ENCODE measurements around the gene CRYBG1.

CRYBG1 gene

DNA sequence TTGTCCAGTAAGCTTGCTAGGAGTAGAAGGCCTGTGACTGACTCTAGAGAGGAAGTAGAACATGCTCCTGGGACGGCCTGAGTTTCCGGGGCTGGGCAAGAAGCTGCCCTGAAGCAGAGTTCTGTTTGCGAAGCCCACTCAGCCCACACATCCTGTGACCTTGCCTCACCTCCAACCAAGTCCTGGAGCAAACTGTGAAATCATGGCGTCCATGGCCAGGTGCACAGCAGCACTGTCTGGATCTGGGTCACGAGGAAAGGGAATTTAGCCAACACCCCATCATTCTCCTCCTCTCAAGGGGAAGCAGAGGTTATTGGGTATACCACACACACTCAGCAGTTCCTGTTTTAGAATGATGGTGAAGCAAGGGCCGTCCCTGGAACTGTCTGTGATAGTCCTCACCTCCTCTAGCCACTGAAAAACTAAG, 87.5 kb downstream of the CRYBG1 start:
- DNase-seq: peak; percentile 80
- in situ Hi-C loops (cut with MboI; ENCODE audit: low pct_unique_long_range_greater_than_20kb, low sequenced_read_pairs): loop anchor here (10.0 to 25.0 kb wide), 2 partner anchors 117 to 539 kb away; no protein-coding TSS in a partner anchor

DNA sequence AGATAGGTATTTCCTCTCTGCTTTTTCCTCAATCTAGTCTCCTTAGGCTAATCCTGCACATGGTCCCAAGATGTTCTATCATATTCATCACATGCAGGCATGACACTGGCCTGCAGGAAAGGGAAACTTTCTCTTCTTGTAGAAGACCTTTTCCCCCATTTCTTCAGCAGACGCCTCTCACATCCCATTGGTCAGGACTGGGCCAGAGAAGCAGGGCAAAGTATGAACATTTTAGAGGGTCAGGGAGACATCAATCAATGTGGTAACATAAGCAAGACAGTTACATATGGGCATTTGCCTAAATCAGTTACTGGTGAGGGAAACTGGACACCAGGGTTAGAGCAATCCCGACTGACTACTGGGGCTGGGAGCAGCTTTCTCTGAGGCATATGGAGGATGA, 90.1 kb downstream of the CRYBG1 start:
- in situ Hi-C loops (cut with MboI; ENCODE audit: low pct_unique_long_range_greater_than_20kb, low sequenced_read_pairs): no loop called here
- no peak for DNase-seq

DNA sequence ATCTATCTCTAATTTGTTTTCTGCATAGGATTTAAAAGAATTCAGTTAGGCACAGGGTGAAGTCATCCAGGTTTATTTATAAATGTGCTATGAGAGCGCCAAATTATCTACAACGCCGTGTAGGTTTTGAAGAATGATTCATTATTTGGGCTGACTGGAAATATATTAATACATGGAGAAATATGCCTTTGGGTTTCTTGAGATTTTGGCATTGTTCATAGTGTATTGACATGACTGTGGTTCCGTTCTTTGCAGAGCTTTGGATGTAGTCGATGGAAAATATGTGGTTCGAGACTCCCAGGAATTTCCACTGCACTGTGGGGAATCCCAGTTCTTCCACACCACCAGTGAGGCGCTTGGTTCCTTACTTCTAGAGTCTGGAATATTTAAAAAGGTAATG, 90.9 kb downstream of the CRYBG1 start:
- DNase-seq: no peak
- in situ Hi-C loops (cut with MboI; ENCODE audit: low pct_unique_long_range_greater_than_20kb, low sequenced_read_pairs): no loop called here

DNA sequence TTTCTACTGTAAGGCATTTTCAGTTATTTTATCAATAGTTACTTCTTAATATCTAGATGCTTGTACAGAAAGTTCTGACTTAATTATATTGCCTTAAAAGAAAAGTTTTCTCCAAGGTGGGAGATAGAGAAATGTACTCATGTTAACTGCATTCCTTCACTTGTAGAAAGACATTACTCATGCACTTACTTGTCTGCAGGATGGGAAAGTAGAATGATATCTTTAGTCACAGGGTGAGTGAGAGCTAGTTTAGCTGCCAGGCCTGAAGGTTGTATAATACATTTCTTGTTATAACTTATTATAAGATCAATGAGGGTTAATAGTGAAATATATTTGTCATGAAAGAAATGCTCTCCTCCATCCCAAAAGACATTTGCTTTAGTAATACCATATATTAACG, 92.1 kb downstream of the CRYBG1 start:
- no peak for DNase-seq
- in situ Hi-C loops (cut with MboI; ENCODE audit: low pct_unique_long_range_greater_than_20kb, low sequenced_read_pairs): no loop called here

DNA sequence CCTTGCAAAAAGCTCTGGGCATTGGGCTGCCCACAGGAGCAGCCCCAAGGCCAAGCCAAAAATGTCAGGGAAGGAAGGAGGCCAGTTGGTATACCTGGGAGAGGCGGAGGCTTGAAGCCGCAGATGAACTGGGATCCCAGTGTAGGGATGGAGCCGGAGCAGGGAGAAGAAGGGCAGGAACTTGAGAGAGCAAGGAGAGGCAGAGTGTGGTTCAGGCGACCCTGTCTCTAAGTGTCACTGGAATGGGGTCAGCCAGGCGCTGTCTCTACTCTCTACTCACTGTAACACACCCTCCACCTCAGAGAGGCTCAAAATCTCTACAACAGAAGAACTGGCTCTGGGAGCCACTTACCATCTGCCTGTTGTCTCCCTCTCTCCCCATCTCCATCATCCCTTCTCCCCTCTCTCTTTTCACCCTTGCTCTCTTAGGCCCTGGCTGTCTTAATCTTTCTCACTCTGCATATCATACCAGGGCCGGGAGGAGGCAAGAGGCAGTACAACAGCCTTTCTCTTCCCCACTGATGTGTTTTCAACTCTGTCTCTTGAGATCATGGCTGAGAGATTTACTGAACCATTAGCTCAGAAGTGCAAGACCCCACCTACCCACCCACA, 93.3 kb downstream of the CRYBG1 start:
- in situ Hi-C loops (cut with MboI; ENCODE audit: low pct_unique_long_range_greater_than_20kb, low sequenced_read_pairs): no loop called here
- DNase-seq: no peak

DNA sequence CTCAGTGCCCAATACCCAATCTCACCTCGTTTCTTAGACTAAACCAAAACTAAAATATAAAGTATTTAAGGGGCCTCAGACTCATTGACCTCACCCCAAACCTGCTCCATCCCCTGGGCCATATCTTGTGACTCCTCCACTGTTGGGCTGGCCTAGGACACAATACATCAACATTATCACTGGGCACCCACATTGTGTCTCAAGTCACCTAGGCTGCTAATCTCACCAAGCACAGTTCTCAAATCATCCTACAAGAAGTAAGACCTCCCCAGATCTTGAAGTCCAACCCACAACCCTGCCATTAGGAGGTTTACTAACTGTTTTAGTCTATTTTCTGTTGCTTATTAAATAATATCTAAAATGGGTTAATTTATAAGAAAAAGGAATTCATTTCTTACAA, 96.2 kb downstream of the CRYBG1 start:
- in situ Hi-C loops (cut with MboI; ENCODE audit: low pct_unique_long_range_greater_than_20kb, low sequenced_read_pairs): no loop called here

DNA sequence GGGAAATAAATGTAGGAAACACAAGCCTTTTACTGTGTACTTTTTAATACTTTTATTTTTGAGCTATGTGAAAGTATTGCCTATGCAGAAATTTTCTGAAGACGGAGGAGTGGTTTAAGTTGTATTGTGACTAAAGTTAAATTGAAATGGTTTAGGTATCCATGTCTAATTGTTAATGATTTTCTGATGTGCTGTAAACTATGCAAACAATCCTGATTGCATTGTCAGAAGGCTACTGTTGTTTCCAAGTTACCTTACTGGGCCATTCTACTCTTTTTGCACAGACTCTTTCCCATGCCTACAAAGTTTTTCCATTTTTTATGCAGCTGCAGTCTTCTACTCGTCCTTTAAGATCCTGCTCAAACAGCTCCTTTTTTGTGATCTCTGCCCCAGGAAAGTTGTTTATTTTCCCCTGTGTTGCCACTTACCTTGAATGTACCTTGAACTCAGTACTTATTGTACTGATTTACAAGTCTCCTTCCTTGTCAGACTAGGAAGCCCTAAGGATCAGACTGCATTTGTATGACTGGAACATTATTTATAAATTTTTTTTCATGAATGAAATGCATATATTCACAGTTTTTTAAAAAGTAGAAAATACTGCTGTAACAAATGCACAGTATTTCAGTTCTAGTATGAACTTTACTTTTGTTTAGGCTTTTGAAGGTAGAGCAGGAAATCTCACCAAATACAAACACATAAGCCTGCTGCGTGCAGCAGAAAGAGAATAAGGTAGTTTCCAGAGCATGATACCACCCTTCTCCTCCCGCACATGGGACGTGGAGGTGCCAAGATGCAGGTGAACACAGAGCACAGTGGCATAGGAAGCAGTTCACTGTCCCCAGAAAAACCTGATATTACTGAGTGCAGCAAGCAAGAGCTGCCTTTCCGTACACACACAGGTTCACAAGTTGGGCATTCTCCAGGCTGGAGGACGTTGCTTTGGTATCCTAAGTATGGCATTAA, 97.8 kb downstream of the CRYBG1 start:
- in situ Hi-C loops (cut with MboI; ENCODE audit: low pct_unique_long_range_greater_than_20kb, low sequenced_read_pairs): no loop called here
- no peak for DNase-seq

More for the DNA sequence above, 96.2 kb downstream of the CRYBG1 start:
- no peak for DNase-seq

DNA sequence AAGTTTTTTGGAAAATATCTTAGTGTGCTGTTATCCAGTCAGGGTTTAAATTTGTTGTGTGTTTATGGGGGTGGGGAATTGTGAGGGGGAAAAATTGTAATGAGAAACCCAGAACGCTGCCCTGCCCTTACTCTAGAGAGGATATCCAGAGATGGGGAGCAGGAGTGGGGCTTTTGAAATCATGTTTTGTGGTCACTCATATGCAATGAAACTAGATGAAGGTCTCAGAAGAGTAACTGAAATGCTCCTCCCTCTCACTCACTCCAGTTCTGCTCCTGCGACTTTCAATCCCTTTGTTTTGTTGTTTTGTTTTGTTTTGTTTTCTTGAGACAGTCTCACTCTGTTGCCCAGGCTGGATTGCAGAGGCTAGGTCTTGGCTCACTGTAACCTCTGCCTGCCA, 100.0 kb downstream of the CRYBG1 start:
- DNase-seq: no peak

DNA sequence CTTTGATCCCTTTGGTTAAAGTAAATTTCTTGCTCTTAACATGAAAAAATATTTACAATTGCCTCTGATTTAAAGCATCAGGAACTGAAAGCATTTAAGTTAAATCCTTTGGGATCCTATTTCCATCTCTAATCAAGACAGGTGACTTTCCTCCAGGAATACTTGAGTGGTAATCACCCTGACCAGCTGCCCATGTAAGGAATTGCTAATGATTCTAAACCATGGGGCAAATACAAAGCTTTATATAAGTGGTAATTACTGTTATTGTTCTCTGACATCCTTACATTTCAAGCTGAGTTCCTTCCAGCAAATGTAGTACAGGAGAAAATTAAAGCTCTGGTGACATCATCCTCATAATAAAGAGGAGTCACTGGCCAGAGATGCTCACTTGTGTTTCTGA, 100.6 kb downstream of the CRYBG1 start:
- in situ Hi-C loops (cut with MboI; ENCODE audit: low pct_unique_long_range_greater_than_20kb, low sequenced_read_pairs): no loop called here

More for the DNA sequence above, 100.0 kb downstream of the CRYBG1 start:
- in situ Hi-C loops (cut with MboI; ENCODE audit: low pct_unique_long_range_greater_than_20kb, low sequenced_read_pairs): no loop called here

DNA sequence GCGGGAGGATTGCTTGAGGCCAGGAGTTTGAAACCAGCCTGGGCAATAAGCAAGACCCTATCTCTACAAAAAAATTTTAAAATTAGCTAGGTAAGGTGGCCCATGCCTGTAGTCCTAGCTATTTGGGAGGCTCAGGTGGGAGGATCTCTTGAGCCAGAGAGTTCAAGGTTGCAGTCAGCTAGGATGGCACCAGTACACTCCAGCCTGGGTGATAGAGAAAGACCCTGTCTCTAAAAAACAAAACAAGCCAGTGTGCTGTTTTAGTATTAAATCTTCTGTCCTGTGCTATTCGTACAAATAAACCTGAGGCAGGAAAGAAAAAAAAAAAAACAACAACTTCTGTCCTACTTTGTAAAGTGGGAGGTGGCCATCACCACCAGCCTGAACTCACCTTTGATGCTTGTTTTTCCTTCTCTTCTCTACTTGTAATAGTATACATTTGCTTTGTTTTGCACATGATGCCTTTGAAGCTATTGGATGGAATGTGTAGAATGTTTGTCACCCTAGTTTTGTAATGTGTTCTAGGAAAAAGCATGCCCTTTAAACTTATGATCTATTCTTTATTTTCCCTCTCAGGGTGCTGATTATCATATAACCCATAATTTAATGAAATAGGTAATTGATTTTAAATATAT, 102.5 kb downstream of the CRYBG1 start:
- no peak for DNase-seq
- in situ Hi-C loops (cut with MboI; ENCODE audit: low pct_unique_long_range_greater_than_20kb, low sequenced_read_pairs): no loop called here

More for the DNA sequence above, 100.6 kb downstream of the CRYBG1 start:
- no peak for DNase-seq

DNA sequence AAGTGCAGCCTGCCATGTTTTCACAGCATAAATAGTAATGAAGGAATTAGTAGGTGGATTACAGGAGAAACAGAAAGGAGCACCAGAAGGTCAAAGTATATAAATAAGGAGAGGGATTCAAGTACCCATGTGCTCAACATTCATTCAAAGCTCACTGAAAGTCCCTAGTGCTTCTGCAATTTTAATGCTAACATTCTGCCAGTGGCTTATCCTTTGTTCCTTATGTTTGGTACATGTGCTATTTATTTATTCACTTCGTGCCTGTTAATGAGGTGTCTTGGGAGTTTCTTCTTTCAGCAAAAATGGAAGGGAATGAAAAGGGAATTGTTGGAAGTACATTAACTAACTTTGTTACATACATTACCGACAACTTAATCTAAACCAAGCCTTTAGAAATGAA, 105.7 kb downstream of the CRYBG1 start:
- in situ Hi-C loops (cut with MboI; ENCODE audit: low pct_unique_long_range_greater_than_20kb, low sequenced_read_pairs): no loop called here

DNA sequence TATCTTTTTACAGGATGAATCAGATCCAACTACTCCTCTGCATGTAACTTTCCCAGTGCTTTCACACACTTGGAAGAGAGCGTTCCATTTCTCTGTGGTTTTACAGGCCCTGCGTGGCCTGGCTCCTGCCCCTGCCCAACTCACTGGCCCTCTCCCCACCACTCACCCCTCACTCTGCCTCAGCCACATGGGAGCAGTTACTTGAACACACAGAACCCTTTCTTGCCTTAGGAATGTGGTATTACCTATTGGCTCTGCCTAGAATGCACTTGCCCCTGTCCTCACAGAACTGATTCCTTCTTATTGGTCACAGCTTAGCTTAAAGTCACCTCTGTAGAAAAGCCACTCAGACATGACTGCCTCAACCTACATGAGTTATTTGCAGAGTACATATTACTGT, 108.4 kb downstream of the CRYBG1 start:
- DNase-seq: no peak
- in situ Hi-C loops (cut with MboI; ENCODE audit: low pct_unique_long_range_greater_than_20kb, low sequenced_read_pairs): no loop called here

More for the DNA sequence above, 105.7 kb downstream of the CRYBG1 start:
- DNase-seq: no peak

DNA sequence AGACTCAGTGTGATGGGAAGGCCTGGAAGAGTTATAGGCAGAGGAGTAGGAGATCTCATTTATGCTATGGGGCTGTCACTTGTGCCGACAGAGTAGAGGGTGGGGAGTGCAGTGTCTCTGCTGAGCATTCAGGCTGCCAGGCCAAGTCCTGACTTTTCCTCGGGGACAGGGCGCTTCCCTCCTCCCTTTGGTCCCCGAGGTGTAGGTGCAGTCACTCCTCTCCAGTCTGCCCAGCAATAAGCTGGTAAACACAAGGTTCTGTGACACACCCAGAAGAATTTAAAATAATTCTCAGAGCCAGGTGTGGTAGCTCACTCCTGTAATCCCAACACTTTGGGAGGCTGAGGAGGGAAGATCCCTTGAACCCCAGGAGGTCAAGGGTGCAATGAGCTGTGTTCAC, 109.4 kb downstream of the CRYBG1 start:
- no peak for DNase-seq
- in situ Hi-C loops (cut with MboI; ENCODE audit: low pct_unique_long_range_greater_than_20kb, low sequenced_read_pairs): no loop called here

DNA sequence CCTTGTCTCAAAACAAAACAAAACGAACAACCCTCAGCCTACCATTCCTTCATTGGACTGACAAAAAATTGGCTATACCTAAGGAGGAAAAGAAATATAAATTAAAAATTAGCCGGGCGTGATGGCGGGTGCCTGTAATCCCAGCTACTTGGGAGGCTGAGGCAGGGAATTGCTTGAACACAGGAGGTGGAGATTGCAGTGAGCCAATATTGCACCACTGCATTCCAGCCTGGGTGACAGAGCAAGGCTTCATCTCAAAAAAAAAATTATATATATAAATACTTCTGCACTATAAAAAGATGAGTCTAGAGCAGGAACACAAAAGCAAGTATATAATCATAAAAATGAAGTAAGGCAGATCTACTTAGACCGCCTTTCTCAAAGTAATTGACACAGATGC, 109.8 kb downstream of the CRYBG1 start:
- DNase-seq: no peak
- in situ Hi-C loops (cut with MboI; ENCODE audit: low pct_unique_long_range_greater_than_20kb, low sequenced_read_pairs): no loop called here

DNA sequence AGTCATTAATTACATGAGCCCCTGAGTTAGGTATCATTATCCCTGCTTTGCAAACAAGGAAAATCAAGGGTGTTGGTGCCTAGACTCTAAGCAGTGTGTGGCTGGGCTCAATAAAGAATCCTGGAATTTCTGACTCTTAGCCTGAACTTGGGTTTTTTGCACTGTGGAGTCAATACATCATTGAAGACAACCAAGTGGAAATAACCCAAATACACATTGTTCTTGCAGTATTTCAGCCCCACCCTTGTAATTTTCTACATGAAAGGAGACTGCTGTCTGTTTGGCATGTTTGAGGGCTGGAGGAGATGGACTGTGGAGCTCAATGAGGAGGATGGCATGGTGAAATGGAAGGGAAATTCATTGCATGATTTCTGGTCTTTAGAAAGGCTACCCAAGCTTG, 110.3 kb downstream of the CRYBG1 start:
- DNase-seq: no peak

DNA sequence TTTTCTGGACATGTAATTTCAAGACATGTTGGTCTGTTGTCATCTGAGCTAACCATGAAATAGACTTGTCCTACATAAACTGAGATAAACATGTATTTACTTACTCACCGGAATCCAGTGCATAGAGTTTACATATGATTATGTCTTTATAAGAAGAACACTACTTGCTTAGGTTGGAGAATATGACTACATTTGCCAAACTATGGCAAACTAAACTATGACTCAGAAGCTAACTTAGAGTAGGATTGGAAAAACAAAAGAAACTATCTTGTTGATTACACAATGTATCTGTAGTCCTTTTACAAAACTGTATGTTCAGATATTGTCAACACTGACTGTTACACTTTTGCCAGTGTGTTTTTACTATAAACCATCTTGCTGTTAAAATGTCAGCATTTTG, 113.3 kb downstream of the CRYBG1 start:
- no peak for DNase-seq
- in situ Hi-C loops (cut with MboI; ENCODE audit: low pct_unique_long_range_greater_than_20kb, low sequenced_read_pairs): no loop called here

More for the DNA sequence above, 110.3 kb downstream of the CRYBG1 start:
- in situ Hi-C loops (cut with MboI; ENCODE audit: low pct_unique_long_range_greater_than_20kb, low sequenced_read_pairs): no loop called here

DNA sequence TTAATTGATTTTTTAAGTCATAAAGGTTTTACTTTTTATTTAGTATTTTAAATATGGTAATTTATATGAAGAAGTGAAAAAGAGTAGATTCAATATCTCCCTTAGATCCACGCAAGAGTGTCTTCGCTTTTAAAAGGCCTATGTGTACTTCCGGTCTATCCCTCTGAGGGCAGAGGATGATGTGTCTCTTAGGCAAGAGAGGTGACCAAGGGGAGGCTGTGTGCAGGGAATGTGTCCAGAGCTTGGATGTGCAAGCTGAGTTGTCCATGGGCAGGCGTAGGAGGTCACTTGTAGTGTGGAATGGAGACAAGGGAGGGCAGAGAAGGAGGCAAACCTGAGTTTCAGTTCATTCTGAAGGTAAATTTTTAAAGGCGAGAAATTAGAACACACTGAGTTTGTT, 113.9 kb downstream of the CRYBG1 start:
- no peak for DNase-seq
- in situ Hi-C loops (cut with MboI; ENCODE audit: low pct_unique_long_range_greater_than_20kb, low sequenced_read_pairs): no loop called here

DNA sequence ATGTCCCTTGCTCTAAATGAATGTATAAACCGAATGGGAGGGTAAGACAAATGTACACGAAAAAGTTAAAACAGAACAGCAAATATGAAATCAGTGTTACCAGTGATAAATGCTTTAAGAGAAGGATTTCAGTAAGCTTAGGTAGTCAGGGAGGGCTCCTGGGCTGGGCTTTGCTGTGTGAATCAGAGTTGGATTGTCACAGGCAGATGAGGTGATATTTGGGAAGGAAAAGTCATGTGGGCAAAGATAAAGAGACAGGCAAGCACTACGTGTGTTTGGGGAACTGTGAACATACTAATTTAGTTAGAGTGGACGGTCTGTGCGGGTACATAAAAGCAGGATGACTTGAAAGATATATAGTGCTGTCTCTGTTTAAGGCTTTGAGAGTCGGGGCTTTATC, 114.8 kb downstream of the CRYBG1 start:
- in situ Hi-C loops (cut with MboI; ENCODE audit: low pct_unique_long_range_greater_than_20kb, low sequenced_read_pairs): no loop called here
- DNase-seq: no peak

DNA sequence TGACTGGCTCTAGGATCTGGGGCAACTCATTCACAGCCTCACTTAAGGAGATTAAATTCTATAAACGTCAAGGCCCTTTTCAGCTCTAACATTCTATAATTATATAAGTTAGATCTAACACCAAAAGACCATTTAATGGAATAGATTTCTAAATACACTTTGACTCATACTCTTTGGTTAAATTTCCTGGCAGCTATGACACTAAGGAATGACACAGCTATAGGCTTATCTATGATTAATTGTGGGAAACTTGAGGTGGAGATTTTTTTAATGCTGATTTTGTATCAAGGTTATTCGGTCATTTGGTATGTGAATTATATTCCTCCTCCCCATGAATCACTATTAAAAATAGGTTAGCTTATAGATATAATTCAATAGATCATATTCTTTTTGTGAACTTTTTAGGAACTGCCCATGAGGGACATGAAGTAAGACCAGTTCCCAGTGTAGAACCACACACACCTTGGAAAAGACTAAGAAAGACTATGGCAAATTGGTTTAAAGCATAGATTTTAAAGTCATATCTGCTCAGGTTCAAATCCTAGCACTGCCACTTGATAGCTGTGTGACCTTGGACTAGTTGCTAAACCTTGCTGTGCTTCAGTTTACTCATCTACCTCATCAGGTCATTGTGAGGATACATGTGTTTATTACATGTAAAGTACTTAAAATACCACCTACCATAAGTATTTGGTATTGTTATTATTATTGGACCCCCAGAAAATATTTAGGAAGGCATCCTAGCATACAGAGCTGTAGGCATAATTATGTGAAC, 116.0 kb downstream of the CRYBG1 start:
- no peak for DNase-seq
- in situ Hi-C loops (cut with MboI; ENCODE audit: low pct_unique_long_range_greater_than_20kb, low sequenced_read_pairs): no loop called here

All from KBM-7 (cell line).